ENCODE measurements around the gene S100A3.

DNA sequence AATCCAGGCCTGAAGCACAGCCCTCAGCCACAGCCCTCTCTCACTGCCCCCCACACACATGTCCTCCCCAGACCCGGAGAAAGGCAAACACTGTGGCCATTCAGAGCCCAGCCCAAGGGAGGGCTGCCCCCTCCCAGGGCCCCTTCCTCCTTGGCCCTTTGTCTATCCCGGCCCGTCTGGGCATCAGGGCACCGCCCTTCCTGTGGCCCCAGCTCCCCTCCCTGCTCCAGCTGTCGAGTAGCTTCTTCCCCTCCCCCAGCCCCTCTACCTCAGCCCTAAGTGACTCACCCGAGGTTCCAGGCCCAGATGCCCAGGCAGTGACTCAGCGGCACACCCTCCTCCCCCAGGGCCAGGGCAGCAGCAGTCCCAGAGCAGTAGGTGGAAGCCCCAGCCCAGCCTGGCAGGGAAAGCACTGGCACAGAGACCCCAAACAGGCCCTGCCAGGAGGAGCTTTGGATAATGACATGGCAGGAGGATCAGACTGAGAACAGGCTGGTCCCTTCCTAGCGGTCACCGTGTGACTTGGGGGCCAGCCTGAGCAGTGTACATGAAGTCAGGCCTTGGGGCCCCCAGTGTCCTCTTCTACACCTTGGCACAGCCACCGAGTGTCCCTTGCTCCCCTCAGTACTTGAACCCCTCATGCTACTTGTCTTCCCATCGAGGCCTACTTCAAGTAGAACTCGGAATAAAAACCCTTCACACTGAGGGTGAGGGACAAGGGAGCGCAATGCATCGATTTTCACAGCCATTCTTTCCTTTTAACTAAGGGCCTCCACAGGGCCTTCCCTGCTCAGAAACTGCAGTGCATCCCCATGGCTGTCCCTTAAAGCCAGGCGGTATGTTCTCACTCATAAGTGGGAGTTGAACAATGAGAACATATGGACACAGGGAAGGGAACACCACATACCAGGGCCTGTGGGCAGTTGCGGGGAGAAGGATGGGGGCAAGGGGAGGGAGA lies 17.6 kb upstream of the S100A3 start:
- TF ChIP-seq, protein P1, sequence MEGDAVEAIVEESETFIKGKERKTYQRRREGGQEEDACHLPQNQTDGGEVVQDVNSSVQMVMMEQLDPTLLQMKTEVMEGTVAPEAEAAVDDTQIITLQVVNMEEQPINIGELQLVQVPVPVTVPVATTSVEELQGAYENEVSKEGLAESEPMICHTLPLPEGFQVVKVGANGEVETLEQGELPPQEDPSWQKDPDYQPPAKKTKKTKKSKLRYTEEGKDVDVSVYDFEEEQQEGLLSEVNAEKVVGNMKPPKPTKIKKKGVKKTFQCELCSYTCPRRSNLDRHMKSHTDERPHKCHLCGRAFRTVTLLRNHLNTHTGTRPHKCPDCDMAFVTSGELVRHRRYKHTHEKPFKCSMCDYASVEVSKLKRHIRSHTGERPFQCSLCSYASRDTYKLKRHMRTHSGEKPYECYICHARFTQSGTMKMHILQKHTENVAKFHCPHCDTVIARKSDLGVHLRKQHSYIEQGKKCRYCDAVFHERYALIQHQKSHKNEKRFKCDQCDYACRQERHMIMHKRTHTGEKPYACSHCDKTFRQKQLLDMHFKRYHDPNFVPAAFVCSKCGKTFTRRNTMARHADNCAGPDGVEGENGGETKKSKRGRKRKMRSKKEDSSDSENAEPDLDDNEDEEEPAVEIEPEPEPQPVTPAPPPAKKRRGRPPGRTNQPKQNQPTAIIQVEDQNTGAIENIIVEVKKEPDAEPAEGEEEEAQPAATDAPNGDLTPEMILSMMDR (IDR thresholded peaks at IDR 0.05; ENCODE audit: poor library complexity, severe bottlenecking) = no peak
- TF ChIP-seq POLR2AphosphoS5 (IDR thresholded peaks at IDR 0.05) (no peak), MXI1 (conservative IDR thresholded peaks at IDR 0.05; ENCODE audit: poor library complexity, severe bottlenecking) (no peak), RAD21 (conservative IDR thresholded peaks at IDR 0.05) (no peak)

Data from neural cell (in vitro differentiated cells).